ENCODE data around the gene STAC2. TPM values are rescaled to one million over a fixed set of nuclear protein-coding genes. Genes with fewer than 3 reads are reported as not detected.
A peak's percentile ranks its signal among the peaks of the same experiment; 100 is the strongest.
"Not testable (repeated sequence)": the region's sequence is repeated elsewhere in the genome, so short reads cannot be mapped to it uniquely, and the experiment has no call there.

STAC2 gene
- total and polyA plus RNA-seq, 12 donors: 0.09 to 4.9 (median 0.51) TPM; not detected in 1

- ATAC-seq (no peak), DNase-seq (no peak)
- no peak overlapping the region for H3K4me3 ChIP-seq
- peak in 6 of 9 donors; percentile 7 to 35 (median 16) for TF ChIP-seq CTCF (IDR thresholded peaks at IDR 0.05)
- peaks cover 0 to 14% (median 7%) of the 10 kb centered on the region in 9 donors for H3K4me1 ChIP-seq
- no peaks in the 10 kb centered on the region for H3K27me3 ChIP-seq
- WGBS, 2 donors: 81 to 86% methylated on average over 7 of the region's 7 CpGs
- peaks cover 0 to 100% (median 47%) of the 10 kb centered on the region in 9 donors for H3K36me3 ChIP-seq
- intact Hi-C loops (cut with DNase I): loop anchor here in 2 of 10 donors (10.0 kb wide), 2 partner anchors 124 to 134 kb away; no protein-coding TSS in a partner anchor
- H3K9me3 ChIP-seq: no peaks in the 10 kb centered on the region
- H3K27ac ChIP-seq: no peak overlapping the region
Observed at GRCh38 chr17:39261286-39261685, 35.5 kb upstream of the STAC2 start.

GRCh38 chr17:39252788-39253460, 27.2 kb upstream of the STAC2 start:
- ATAC-seq (no peak), DNase-seq (no peak)
- Histone ChIP-seq H3K27ac (no peak overlapping the region), H3K27me3 (no peaks in the 10 kb centered on the region), H3K4me3 (no peak overlapping the region), H3K9me3 (no peaks in the 10 kb centered on the region), H3K36me3 (peaks cover 0 to 65% (median 14%) of the 10 kb centered on the region in 9 donors), H3K4me1 (no peaks in the 10 kb centered on the region)
- TF ChIP-seq CTCF (IDR thresholded peaks at IDR 0.05): no peak
- WGBS, 2 donors: 80 to 86% methylated on average over 7 of the region's 7 CpGs
- intact Hi-C loops (cut with DNase I): no loop called here

GRCh38 chr17:39251997-39252396, 26.3 kb upstream of the STAC2 start:
- no peaks in the 10 kb centered on the region for H3K4me1 ChIP-seq
- 72 to 86% methylated on average over 1 of the region's 1 CpG for WGBS, 2 donors
- ATAC-seq: no peak
- no peak for DNase-seq
- peaks cover 0 to 56% (median 11%) of the 10 kb centered on the region in 9 donors for H3K36me3 ChIP-seq
- no peak overlapping the region for H3K4me3 ChIP-seq
- no peaks in the 10 kb centered on the region for H3K27me3 ChIP-seq
- H3K9me3 ChIP-seq: no peaks in the 10 kb centered on the region
- TF ChIP-seq CTCF (IDR thresholded peaks at IDR 0.05): no peak
- intact Hi-C loops (cut with DNase I): no loop called here
- H3K27ac ChIP-seq: no peak overlapping the region

- 97% methylated on average over 12 of the region's 12 CpGs for WGBS, 2 donors
Observed at GRCh38 chr17:39250076-39250475, 24.3 kb upstream of the STAC2 start.

GRCh38 chr17:39246274-39246673, 20.5 kb upstream of the STAC2 start:
- intact Hi-C loops (cut with DNase I): loop anchor here in 5 of 10 donors (10.0 kb wide), 3 partner anchors 81 to 271 kb away; partner anchors contain the start of gene ARL5C (in 2 of the 5)
- 50 to 51% methylated on average over 3 of the region's 3 CpGs for WGBS, 2 donors
- peaks cover 0 to 17% (median 5%) of the 10 kb centered on the region in 9 donors for H3K4me1 ChIP-seq
- peaks cover 0 to 5% (median 0%) of the 10 kb centered on the region in 7 donors for H3K27me3 ChIP-seq
- H3K4me3 ChIP-seq: no peak overlapping the region
- no peak overlapping the region for H3K27ac ChIP-seq
- DNase-seq: no peak
- no peaks in the 10 kb centered on the region for H3K36me3 ChIP-seq
- H3K9me3 ChIP-seq: no peaks in the 10 kb centered on the region
- ATAC-seq: no peak
- TF ChIP-seq CTCF (IDR thresholded peaks at IDR 0.05): no peak

More at GRCh38 chr17:39250076-39250475, 24.3 kb upstream of the STAC2 start:
- H3K9me3 ChIP-seq; H3K4me3 ChIP-seq; H3K4me1 ChIP-seq; H3K27ac ChIP-seq; intact Hi-C loops (cut with DNase I); H3K27me3 ChIP-seq; DNase-seq; ATAC-seq: not testable (repeated sequence)
- H3K36me3 ChIP-seq: peaks cover 0 to 37% (median 7%) of the 10 kb centered on the region in 9 donors
